AG04450 (cell line): Measurements from ENCODE around the gene DMAC2. TPM values are rescaled to one million over a fixed set of nuclear protein-coding genes. Genes with fewer than 3 reads are reported as not detected.

Source experiments
- polyA plus RNA-seq: library from polyadenylated mRNA; depleted of rRNA; stranded (reverse); fragments of >200 nt; gene quantifications from 2 replicates; pipeline ENCODE4 v1.2.3, GENCODE V29; 2011; rRNA removed
- small RNA-seq: library from RNA; depleted of rRNA; stranded (forward); fragments of <200 nt; gene quantifications from one replicate; pipeline ENCODE3, GENCODE V24; 2012; ENCODE audit warnings: low read depth; ENCODE audit not compliant: insufficient read length

DMAC2 gene
- polyA plus RNA-seq, 1 experiment, result 58.2 TPM

Small RNA genes lying within 50 kb of the gene (small RNA-seq; reads per million reads assigned to genes)
- gene RF00017, result not detected

Other genes with a start within 250 kb of the DMAC2 start
- 0.73 and 2.5 TPM in 2 replicates for gene CYP2S1, start 246.7 kb downstream of the DMAC2 start, polyA plus RNA-seq
- 210 and 212 TPM in 2 replicates for gene AXL, start 220.7 kb downstream of the DMAC2 start, polyA plus RNA-seq
- gene HNRNPUL1, start 175.5 kb downstream of the DMAC2 start, polyA plus RNA-seq, result 42.3 and 56.3 TPM in 2 replicates
- gene CCDC97, start 129.7 kb downstream of the DMAC2 start, polyA plus RNA-seq, result 8.5 and 9.3 TPM in 2 replicates
- gene TGFB1, start 86.0 kb downstream of the DMAC2 start, polyA plus RNA-seq, result 4.9 and 11.2 TPM in 2 replicates
- gene B9D2, start 75.8 kb downstream of the DMAC2 start, polyA plus RNA-seq, result 3.9 and 5.1 TPM in 2 replicates
- gene TMEM91, start 63.4 kb downstream of the DMAC2 start, polyA plus RNA-seq, result 5.2 and 6.3 TPM in 2 replicates
- 7.8 and 11.7 TPM in 2 replicates for gene EXOSC5, start 42.6 kb downstream of the DMAC2 start, polyA plus RNA-seq
- 10.8 and 15.3 TPM in 2 replicates for gene BCKDHA, start 42.1 kb downstream of the DMAC2 start, polyA plus RNA-seq
- 0.14 and 0.29 TPM in 2 replicates for gene B3GNT8, start 12.5 kb downstream of the DMAC2 start, polyA plus RNA-seq
- gene ERICH4, start 3.2 kb upstream of the DMAC2 start, polyA plus RNA-seq, result not detected in 2 replicates
- not detected in 2 replicates for gene CEACAM21, start 136.3 kb upstream of the DMAC2 start, polyA plus RNA-seq
- not detected in 2 replicates for gene CEACAM4, start 187.2 kb upstream of the DMAC2 start, polyA plus RNA-seq
- gene CEACAM7, start 248.4 kb upstream of the DMAC2 start, polyA plus RNA-seq, result not detected in 2 replicates